Measurements from ENCODE around the gene PRDM16.

GRCh38 chr1:3138623-3139151 lies 69.7 kb downstream of the PRDM16 start:
- no peak for TF ChIP-seq CTCF (IDR thresholded peaks at IDR 0.05)
- TF ChIP-seq EP300 (IDR thresholded peaks at IDR 0.05; ENCODE audit: low read depth) = no peak
- no peak for TF ChIP-seq POLR2A (IDR thresholded peaks at IDR 0.05)
